Activated CD4-positive, alpha-beta T cell treated with anti-CD3 and anti-CD28 coated beads for 48 hours (primary cell): Measurements from ENCODE around the gene PRKCD.
"Not testable (repeated sequence)": the region's sequence is repeated elsewhere in the genome, so short reads cannot be mapped to it uniquely, and the experiment has no call there.

Source experiments
- DNase-seq: peaks from one replicate; pipeline ENCODE4 v3.0.0-alpha.2; 2020

Gene PRKCD

DNA sequence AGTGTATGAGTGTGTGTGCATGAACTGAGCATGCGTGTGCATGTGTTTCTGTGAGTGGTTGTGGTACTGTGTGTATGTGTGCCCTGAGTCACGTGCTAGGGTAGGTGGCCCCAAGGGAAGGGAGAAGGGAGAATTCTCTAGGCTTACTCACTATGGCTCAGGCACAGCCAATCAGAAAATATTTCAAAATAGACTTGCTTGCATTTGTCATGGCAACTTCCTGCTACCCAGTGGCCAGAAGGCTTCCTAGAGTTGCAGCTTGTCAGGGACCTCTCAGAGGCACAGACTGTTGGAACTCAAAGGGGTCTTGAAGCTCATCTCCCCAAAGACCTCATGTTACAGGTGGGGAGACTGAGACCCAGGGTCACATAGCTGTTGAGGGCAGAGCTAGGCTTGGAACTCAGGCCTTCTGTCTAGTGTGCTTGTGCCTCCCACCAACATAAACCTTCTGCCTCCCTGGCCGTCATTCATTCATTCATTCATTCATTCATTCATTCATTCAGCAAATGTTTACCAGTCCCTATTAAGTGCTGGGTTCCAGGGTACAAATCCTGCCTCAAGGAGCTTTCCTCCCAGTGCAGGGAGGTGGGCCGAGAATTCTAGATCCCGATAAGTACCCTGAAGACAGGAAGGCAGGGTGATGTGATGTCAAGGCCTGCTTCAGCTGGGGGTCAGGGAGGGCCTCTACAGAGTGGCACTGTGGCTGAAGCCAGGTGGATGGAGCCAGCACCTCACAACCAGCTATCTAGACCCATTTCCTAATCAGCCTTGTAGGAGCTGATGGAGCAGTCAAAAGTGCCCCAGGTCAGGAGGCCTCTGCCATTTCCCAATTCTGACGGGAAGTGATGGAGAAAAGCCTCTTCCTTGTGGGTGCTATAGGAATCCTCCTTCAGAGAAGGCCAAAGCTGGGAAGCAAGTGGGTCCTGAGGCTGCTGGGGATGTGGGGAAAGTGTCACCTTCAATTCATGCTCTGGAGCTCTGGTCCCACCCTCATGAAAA, 19.9 kb upstream of the PRKCD start:
- peak; percentile 21 for DNase-seq

DNA sequence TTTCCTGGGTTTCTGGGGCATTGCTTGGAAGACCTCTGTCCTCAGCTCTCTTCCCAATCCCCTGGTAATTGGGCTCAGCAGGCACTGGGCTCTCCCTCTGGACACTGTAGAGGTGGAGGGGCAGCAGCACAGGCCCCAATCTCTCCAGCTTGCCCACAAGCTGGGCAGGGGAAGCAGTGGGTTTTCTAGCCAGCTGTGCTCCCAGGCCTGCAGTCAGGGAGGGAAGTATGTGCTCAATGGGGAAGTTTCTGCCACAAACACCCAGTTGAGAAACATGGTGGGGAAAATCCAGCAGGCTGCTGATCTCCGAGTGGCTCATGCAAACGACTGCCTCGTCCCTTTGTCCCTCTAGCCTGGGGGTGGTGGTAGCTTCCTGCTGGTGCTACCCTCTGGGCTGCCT, 18.0 kb upstream of the PRKCD start:
- DNase-seq = no peak

- no peak for DNase-seq
Observed at GRCh38 chr3:53144446-53144845, 16.6 kb upstream of the PRKCD start.

- no peak for DNase-seq
Observed at GRCh38 chr3:53144862-53145712, 15.9 kb upstream of the PRKCD start.

- DNase-seq = no peak
Observed at GRCh38 chr3:53145713-53146080, 15.3 kb upstream of the PRKCD start.

DNA sequence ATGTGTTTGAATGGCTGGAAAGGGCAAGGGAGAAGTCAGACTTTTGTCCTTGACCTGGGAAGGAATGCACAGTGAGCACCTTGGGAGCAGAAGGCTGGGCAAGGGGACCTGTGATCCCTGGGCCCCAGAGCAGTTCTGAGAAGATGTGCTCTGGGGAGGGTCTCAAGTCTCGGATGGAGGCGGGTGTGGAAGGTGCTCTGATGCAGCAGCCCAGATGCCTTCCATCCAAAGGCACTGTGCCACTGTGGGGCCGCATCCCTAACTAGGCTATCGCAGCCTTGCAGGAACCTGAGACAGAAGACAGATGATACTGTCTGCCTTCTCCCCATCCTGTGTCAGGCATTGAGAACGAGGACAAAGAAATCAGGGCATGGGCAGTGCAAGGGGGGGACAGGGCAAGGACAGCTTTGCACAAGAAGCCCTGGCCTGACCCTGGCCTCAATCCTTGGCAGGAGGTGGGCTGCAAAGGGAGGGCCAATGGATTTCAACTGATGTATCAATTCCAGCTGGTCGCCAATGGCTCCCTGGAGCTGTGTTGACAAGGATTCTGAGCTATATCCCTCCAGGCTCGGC, 14.6 kb upstream of the PRKCD start:
- no peak for DNase-seq

GRCh38 chr3:53147151-53147902, 13.7 kb upstream of the PRKCD start:
- DNase-seq = no peak

DNA sequence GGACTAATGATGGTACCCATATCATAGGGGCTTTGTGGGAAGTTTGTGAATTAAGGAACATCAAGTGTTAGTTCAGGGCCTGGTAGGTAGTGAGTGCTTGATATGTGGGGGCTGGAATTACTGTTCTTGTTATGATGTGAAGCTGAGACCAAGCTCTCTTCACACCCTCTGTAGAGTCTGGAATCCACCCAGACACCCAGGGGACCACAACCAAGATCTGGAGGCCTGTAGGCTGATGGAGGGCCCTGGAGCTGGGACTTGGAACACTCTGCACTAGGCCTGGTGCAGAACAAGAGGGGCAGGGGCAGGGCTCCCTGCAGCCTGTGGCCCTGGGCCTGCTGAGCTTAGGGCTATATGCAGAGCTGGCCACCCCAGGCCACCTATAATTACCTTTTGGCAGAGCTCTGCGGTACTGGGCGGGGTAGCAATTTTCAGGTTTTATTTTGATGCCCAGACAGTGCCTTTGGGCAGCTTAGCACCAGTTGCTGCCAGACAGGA, 13.1 kb upstream of the PRKCD start:
- no peak for DNase-seq

GRCh38 chr3:53149006-53149690, 11.9 kb upstream of the PRKCD start:
- no peak for DNase-seq

GRCh38 chr3:53149699-53150098, 11.3 kb upstream of the PRKCD start:
- no peak for DNase-seq

- no peak for DNase-seq
Observed at GRCh38 chr3:53150247-53151085, 10.5 kb upstream of the PRKCD start.

GRCh38 chr3:53151086-53151438, 9.9 kb upstream of the PRKCD start:
- not testable (repeated sequence) for DNase-seq

GRCh38 chr3:53151465-53151864, 9.5 kb upstream of the PRKCD start:
- DNase-seq = no peak

- no peak for DNase-seq
Observed at GRCh38 chr3:53151870-53152660, 8.9 kb upstream of the PRKCD start.

DNA sequence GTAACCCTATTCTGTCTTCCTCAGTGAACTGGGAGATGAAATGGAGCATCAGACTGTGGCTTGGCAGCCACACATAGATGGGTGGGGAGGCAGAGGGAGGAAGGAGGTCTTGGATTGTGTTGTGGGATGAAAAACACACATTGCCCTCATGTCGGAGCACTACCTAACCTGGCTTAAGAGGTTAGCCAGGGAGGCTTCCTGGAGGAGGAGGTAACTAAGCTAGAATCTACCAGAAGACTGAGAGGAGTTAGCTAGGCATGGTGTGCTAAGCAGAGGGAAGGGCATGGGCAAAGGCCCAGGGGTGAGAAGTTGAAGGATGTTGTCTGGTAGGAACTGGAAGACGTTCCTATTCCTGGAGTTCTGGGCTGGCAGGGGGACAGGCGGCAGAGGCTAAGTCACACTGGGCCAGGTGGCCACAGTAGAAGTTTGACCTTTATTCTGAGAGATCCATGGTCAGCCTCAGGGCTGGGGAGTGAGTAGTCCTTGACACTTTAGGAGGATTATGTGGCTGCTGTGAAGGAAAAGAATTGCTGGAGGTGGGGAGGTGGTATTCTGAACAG, 7.7 kb upstream of the PRKCD start:
- no peak for DNase-seq

GRCh38 chr3:53153980-53154379, 7.0 kb upstream of the PRKCD start:
- no peak for DNase-seq

- no peak for DNase-seq
Observed at GRCh38 chr3:53154881-53155285, 6.1 kb upstream of the PRKCD start.

DNA sequence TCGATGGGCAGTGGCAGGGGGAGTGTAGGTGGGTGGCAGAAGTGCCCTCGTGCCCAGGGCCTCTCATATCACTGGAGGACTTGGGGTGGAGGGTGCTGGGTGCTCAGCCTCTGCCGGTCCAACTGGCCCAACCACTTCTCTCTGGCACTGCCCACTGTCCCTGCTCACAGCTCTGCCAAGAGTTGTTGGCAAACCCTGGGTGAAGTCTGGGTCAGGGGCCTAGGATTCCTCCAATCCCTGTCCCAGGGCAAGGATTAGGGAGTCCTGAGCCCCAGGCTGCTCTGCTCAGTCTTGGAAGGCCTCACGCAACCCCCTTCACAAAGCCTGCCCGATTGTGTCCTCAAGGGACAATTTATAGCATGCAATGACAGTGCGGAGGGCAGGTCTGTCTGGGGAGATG, 5.2 kb upstream of the PRKCD start:
- DNase-seq = no peak

DNA sequence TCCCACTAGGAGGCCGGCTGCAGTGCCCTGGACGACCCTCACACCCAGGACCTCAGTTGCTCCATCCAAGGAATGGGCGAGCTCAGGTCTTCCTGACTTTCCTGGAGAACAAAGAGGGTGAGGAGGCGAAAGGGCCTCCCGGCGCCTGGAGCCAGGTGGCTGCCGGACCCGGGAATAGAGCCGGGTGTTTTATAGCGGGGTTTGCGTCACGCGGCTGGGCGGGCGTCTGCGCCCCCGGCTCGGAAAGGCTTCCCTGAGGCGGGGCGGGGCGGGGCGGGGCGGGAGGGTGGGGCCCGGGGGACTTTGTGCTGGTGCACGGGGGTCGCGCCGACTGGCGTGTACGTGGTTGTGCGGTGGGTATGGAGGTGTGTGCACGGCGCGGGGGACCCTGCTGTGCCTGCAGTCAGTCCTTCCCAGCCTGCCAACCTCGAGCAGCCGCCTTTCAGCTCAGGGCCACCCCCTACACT, 4.6 kb upstream of the PRKCD start:
- no peak for DNase-seq
